GM12872 (cell line): Measurements from ENCODE around the gene RHOG.

Experiments
- TF ChIP-seq, protein P1 (sequence below): IDR thresholded peaks from 3 replicates; pipeline ENCODE4 v1.5.1; 2011; ENCODE audit warnings: low read depth, mild to moderate bottlenecking, low read length, moderate library complexity; ENCODE audit not compliant: insufficient read depth

RHOG gene

DNA sequence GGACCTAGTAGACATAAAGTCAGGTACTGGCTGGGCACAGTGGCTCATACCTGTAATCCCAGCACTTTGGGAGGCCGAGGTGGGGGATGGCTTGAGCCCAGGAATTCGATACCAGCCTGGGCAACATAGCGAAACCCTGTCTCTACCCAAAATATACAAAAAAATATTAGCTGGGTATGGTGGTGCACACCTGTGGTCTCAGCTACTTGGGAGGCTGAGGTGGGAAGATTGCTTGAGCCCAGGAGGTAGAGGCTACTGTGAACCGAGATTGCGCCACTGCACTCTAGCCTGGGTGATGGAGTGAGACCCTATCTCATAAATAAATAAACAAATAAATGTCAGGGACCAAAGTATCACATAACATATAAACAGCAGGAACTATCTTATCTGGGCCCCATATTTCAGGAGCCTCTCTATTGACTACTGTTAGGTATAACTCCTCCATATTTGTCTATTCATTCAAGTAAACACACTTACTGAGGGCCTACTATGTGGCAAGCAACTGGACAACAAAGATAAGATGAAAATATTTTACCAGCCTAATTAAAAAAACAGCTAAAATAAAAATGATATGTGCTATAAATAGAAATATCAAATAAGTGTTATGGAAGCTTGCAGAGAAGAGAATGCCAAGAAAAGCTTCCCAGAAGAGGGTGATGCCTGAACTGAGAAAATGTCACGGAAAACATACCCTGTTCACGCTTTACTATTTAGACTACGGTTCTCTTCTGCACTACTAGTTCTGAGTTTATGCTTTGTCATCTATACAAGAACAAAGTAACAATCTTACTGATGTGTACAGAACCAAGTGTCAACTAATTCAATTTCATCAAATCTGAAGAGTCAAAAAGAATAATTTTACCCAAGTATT is 45.4 kb downstream of the RHOG start:
- TF ChIP-seq, protein P1, sequence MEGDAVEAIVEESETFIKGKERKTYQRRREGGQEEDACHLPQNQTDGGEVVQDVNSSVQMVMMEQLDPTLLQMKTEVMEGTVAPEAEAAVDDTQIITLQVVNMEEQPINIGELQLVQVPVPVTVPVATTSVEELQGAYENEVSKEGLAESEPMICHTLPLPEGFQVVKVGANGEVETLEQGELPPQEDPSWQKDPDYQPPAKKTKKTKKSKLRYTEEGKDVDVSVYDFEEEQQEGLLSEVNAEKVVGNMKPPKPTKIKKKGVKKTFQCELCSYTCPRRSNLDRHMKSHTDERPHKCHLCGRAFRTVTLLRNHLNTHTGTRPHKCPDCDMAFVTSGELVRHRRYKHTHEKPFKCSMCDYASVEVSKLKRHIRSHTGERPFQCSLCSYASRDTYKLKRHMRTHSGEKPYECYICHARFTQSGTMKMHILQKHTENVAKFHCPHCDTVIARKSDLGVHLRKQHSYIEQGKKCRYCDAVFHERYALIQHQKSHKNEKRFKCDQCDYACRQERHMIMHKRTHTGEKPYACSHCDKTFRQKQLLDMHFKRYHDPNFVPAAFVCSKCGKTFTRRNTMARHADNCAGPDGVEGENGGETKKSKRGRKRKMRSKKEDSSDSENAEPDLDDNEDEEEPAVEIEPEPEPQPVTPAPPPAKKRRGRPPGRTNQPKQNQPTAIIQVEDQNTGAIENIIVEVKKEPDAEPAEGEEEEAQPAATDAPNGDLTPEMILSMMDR: no peak

DNA sequence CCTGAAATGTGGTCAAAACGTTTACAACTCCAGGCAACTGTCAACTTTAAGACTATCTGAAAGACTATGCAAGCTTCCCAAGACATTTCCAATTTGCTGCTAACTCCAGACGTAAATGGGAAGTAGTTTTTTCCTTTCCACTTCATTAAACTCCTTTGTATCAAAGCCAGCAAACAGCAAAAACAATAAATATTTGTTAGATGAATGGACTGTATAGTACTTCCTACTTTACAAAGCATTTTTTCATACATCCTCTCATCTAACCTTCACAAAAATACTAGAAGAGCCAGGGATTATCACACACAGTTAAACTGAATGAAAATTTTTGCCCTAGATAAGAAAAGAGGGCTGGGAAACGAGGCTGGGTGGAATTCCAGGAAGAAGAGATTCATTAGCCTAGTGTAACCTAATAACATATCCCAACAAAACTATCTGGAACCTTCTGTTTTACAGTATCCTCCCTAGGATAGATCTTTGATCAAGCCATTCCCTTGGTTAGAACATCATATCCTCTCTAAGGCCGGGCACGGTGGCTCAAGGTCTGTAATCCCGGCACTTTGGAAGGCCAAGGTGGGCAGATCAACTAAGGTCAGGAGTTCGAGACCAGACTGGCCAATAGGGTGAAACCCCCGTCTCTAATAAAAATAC is 53.9 kb downstream of the RHOG start:
- TF ChIP-seq, protein P1: no peak

DNA sequence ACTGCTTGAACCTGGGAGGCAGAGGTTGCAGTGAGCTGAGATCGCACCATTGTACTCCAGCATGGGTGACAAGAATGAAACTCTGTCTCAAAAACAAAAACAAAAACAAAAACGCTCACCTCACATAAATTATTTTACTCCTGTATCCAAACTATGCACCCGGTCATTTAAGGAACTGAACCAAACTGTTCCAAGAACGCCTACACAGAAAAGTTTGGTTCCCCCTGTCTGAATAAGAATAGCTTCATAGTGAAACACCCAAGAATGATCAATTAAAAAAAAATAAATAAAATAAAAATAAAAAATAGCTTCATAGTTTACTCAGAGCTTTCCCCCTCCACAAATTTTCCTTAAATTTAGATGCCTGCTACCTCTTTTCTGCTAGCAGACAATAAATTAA is 57.1 kb downstream of the RHOG start:
- TF ChIP-seq, protein P1: no peak

DNA sequence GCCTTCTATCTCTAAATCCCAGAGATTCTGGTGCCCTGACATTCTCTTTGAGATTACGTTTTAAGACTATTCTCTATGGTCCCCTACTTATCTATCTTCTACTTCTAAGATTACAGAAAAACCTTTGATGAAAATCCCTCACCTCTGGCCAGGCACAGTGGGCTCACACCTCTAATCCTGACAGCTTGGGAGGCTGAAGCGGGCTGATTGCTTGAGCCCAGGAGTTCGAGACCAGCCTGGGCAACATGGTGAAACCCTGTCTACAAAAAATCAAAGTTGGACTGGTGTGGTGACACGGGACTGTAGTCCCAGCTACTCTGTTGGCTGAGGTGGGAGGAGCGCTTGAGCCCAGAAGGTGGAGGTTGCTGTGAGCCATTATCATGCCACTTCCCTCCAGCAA is 57.8 kb downstream of the RHOG start:
- TF ChIP-seq, protein P1: no peak

DNA sequence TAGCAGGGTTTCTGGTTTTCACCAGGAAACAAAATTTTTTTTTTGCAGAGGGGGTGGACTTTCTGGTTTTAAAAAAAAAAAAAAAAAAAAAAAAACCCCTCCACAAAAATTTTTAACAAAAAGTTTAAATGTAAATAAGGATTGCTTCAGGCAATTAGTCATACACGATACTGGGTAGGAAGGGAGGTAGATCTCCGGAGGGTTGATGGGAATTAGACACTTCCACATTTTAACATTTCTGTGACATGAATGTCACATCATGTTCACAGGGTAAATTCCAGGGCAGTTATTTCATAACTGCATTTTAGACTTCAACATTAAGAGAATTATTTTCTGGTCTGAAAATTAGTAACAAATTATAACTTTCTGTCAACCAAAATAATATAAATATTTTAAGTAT is 59.3 kb downstream of the RHOG start:
- TF ChIP-seq, protein P1: no peak
